HepG2 (cell line): ENCODE measurements around the gene KIRREL3. TPM values are rescaled to one million over a fixed set of nuclear protein-coding genes. Genes with fewer than 3 reads are reported as not detected.

ENCODE experiments used
- ATAC-seq: fragments of 200-7000 bp; cut with Tn5 transposase; 3 replicates; pipeline ENCODE4 v1.9.1; 2020; ENCODE audit warnings: mild to moderate bottlenecking, moderate library complexity
- BruUV-seq: library from RNA; stranded (reverse); fragments of 400-500 nt; replicated peaks from 2 replicates; lab custom pipeline; 2021; lab: Mats Ljungman, UMichigan
- CTCF ChIA-PET: fragments of 300-600 bp; formaldehyde crosslinking; extraction: SDS; loops from one replicate; lab custom pipeline; 2021; ENCODE audit warnings: low total read pairs, inconsistent platforms, low intra/inter-chr PET ratio; lab: Yijun Ruan, JAX
- POLR2A ChIA-PET: fragments of 350-600 bp; sonication (Branson Sonifier 250); formaldehyde crosslinking; loops from one replicate; lab custom pipeline; 2020; ENCODE audit warnings: antibody characterized with exemption, inconsistent platforms; lab: Yijun Ruan, JAX
- DNase-seq: peaks from one replicate; pipeline ENCODE4 v3.0.0-alpha.2; 2015; ENCODE audit warnings: low spot score
- FAIRE-seq: peaks from 3 replicates; lab custom pipeline; 2011; peaks lifted over from hg19 to GRCh38; lab: Jason Lieb, UNC
- H2AFZ ChIP-seq: one replicate; pipeline ENCODE4 v1.6.1; 2011; ENCODE audit warnings: low read length, inconsistent platforms
- H3K27ac ChIP-seq: fragments of 300-600 bp; 3 replicates; pipeline ENCODE4 v1.8.0; 2011; ENCODE audit warnings: mixed run types, mild to moderate bottlenecking, mixed read lengths, low read length, inconsistent platforms; ENCODE audit not compliant: insufficient read depth; ENCODE audit errors: extremely low read length
- H3K27me3 ChIP-seq, 2 experiments: fragments of 200-600 bp in 1 of 2; 2 replicates in 1 of 2; 3 replicates in 1 of 2; pipeline versions ENCODE4 v1.6.0 to v1.8.0; 2011; ENCODE audit warnings: low read length in 2 of 2, mild to moderate bottlenecking in 2 of 2, moderate library complexity in 2 of 2, inconsistent platforms in 1 of 2; ENCODE audit not compliant: insufficient read depth in 2 of 2, control insufficient read depth in 1 of 2
- H3K36me3 ChIP-seq, 2 experiments: fragments of 200-600 bp in 1 of 2; replicated peaks in 1 of 2; 2 replicates in 1 of 2; 3 replicates in 1 of 2; pipeline versions ENCODE4 v1.5.1 to v1.8.0; 2011; ENCODE audit warnings: low read length in 2 of 2, inconsistent platforms in 1 of 2; ENCODE audit not compliant: insufficient read depth in 2 of 2, control insufficient read depth in 1 of 2
- H3K4me1 ChIP-seq: 2 replicates; pipeline ENCODE4 v1.5.1; 2012; ENCODE audit warnings: low read length, inconsistent platforms; ENCODE audit not compliant: insufficient read depth
- H3K4me2 ChIP-seq: 2 replicates; pipeline ENCODE4 v1.6.0; 2011; ENCODE audit warnings: low read depth, low read length, inconsistent platforms
- H3K4me3 ChIP-seq, 3 experiments: fragments of 200-600 bp in 1 of 3; sonication (generic), shearing (Covaris generic) in 1 of 3; replicated peaks in 1 of 3; 2 replicates each; pipeline ENCODE4 v1.5.1; 2011 to 2016; ENCODE audit warnings: low read length in 3 of 3, inconsistent platforms in 2 of 3, low read depth in 2 of 3, mild to moderate bottlenecking in 2 of 3, control low read depth in 1 of 3, mixed read lengths in 1 of 3; ENCODE audit not compliant: insufficient read depth in 1 of 3
- H3K79me2 ChIP-seq: one replicate; pipeline ENCODE4 v1.6.1; 2011; ENCODE audit warnings: low read length, inconsistent platforms; ENCODE audit not compliant: insufficient read depth
- H3K9ac ChIP-seq: 2 replicates; pipeline ENCODE4 v1.6.0; 2011; ENCODE audit warnings: mild to moderate bottlenecking, low read depth, low read length, inconsistent platforms; ENCODE audit not compliant: insufficient read depth
- H3K9me3 ChIP-seq: 2 replicates; pipeline ENCODE4 v1.5.1; 2012; ENCODE audit warnings: mild to moderate bottlenecking, low read length
- H4K20me1 ChIP-seq: 2 replicates; pipeline ENCODE4 v1.6.0; 2011; ENCODE audit warnings: inconsistent platforms, mild to moderate bottlenecking, low read length, moderate library complexity; ENCODE audit not compliant: insufficient read depth
- EHMT2 ChIP-seq: fragments of 200-600 bp; sonication (generic); IDR thresholded peaks from 2 replicates; pipeline ENCODE4 v1.7.0; 2017; ENCODE audit warnings: antibody characterized with exemption, low read depth, low read length, borderline replicate concordance
- MIER2 ChIP-seq: IDR thresholded peaks from 2 replicates; pipeline ENCODE4 v1.6.1; 2016; ENCODE audit warnings: missing biosample characterization, missing genetic modification reagents
- PBX2 ChIP-seq: IDR thresholded peaks from 2 replicates; pipeline ENCODE4 v1.6.1; 2016; ENCODE audit warnings: control low read depth
- RFX5 ChIP-seq: IDR thresholded peaks from 2 replicates; pipeline ENCODE4 v1.6.1; 2011; ENCODE audit warnings: low read depth, low read length, improper control_type of control experiment
- TRAFD1 ChIP-seq: sonication (generic); formaldehyde crosslinking; IDR thresholded peaks from 2 replicates; pipeline ENCODE4 v1.5.1; 2020; ENCODE audit warnings: missing genetic modification reagents, mild to moderate bottlenecking, borderline replicate concordance
- ZNF138 ChIP-seq: sonication (generic); formaldehyde crosslinking; IDR thresholded peaks from 2 replicates; pipeline ENCODE4 v1.5.0; 2020; ENCODE audit warnings: mild to moderate bottlenecking, low read depth, missing genetic modification reagents
- ZNF274 ChIP-seq: sonication (generic); formaldehyde crosslinking; IDR thresholded peaks from 2 replicates; pipeline ENCODE4 v1.5.1; 2020; ENCODE audit warnings: mild to moderate bottlenecking, missing genetic modification reagents
- ZNF3 ChIP-seq: IDR thresholded peaks from 2 replicates; pipeline ENCODE4 v1.7.0; 2017; ENCODE audit warnings: inconsistent platforms
- ZNF354B ChIP-seq: sonication (generic); formaldehyde crosslinking; IDR thresholded peaks from 2 replicates; pipeline ENCODE4 v1.8.0; 2022; ENCODE audit warnings: mild to moderate bottlenecking, missing genetic modification reagents
- ZNF512 ChIP-seq: sonication (generic); formaldehyde crosslinking; IDR thresholded peaks from 2 replicates; pipeline ENCODE4 v1.4.0; 2020; ENCODE audit warnings: mild to moderate bottlenecking, missing genetic modification reagents
- ZNF530 ChIP-seq: sonication (generic); formaldehyde crosslinking; IDR thresholded peaks from 2 replicates; pipeline ENCODE4 v1.5.0; 2020; ENCODE audit warnings: low read depth, mild to moderate bottlenecking, missing genetic modification reagents
- ZNF777 ChIP-seq: sonication (generic); formaldehyde crosslinking; IDR thresholded peaks from 2 replicates; pipeline ENCODE4 v1.4.0; 2020; ENCODE audit warnings: missing genetic modification reagents
- ZNF841 ChIP-seq: sonication (generic); formaldehyde crosslinking; IDR thresholded peaks from 2 replicates; pipeline ENCODE4 v1.8.1; 2023; ENCODE audit warnings: missing genetic modification reagents, borderline replicate concordance
- ZSCAN21 ChIP-seq: sonication (generic); formaldehyde crosslinking; IDR thresholded peaks from 2 replicates; pipeline ENCODE4 v1.8.0; 2022; ENCODE audit warnings: mild to moderate bottlenecking, missing genetic modification reagents, moderate library complexity, borderline replicate concordance
- WGBS: methylation state at CpG from one replicate; pipeline ENCODE4 v1.1.6; 2017; ENCODE audit warnings: low lambda C conversion rate; 5-methylcytosine and 5-hydroxymethylcytosine counted together
- in situ Hi-C: cut with HindIII; loops from 2 replicates; pipeline ENCODE4 v1.10.0; 2017; ENCODE audit warnings: low pct_unique_long_range_greater_than_20kb; ENCODE audit not compliant: extremely low pct_ligation_motif_present
- intact Hi-C: fragments of 100-400 bp; cut with micrococcal nuclease; formaldehyde crosslinking; loops from one replicate; pipeline ENCODE4 v1.10.0; 2022; ENCODE audit not compliant: unreplicated experiment
- polyA plus RNA-seq, 8 experiments: library from polyadenylated mRNA; depleted of rRNA in 3 of 8; stranded (reverse) in 7 of 8; unstranded in 1 of 8; fragments of >200 nt; fragmentation: Illumina TruSeq in 4 of 8; extraction: Trizol in 4 of 8; gene quantifications; 2 replicates each; pipeline versions ENCODE4 v1.2.1 to v1.2.3, GENCODE V29; 2011 to 2016; ENCODE audit warnings: low read depth in 4 of 8, missing spikeins in 1 of 8, mixed read lengths in 1 of 8; ENCODE audit not compliant: insufficient read depth in 1 of 8
- total RNA-seq, 5 experiments: library from RNA; depleted of rRNA; stranded (reverse); fragments of >200 nt; fragmentation: Illumina TruSeq; extraction: Trizol; gene quantifications; 2 replicates each; pipeline ENCODE4 v1.2.3, GENCODE V29; 2016; ENCODE audit warnings: low read depth in 1 of 5

Gene KIRREL3
- total and polyA plus RNA-seq, 2 of the 13 experiments (the other 11 are each of a cell fraction or from before 2014, with no cell fraction given) = not detected

- TF ChIP-seq RFX5 (no peak), ZNF3 (CRISPR knock-in tag) (no peak), ZNF841 (CRISPR knock-in tag) (no peak), ZNF777 (no peak), MIER2 (no peak), TRAFD1 (CRISPR knock-in tag) (no peak), ZNF512 (no peak), ZSCAN21 (no peak), EHMT2 (no peak), PBX2 (no peak)
Measured at GRCh38 chr11:126834149-126834548, 166.4 kb downstream of the KIRREL3 start (continued).

- POLR2A ChIA-PET = no interaction called here
- Histone ChIP-seq H3K4me1 (no peaks in the 10 kb centered on the region), H3K27ac (no peak overlapping the region), H3K27me3 (peaks cover 0 to 11% of the 10 kb centered on the region in 2 experiments; a peak in 1 of 5 replicates), H2AFZ (no peak overlapping the region), H3K36me3 (no peaks in the 10 kb centered on the region), H3K4me2 (no peak overlapping the region), H3K79me2 (no peaks in the 10 kb centered on the region), H3K9me3 (no peaks in the 10 kb centered on the region), H3K4me3 (no peak overlapping the region), H4K20me1 (no peaks in the 10 kb centered on the region), H3K9ac (no peak overlapping the region)
- CTCF ChIA-PET = no interaction called here
- intact Hi-C loops = no loop called here
- ATAC-seq (no peak), DNase-seq (no peak), FAIRE-seq (no peak)
- TF ChIP-seq ZNF274 (CRISPR knock-in tag) = no peak
- TF ChIP-seq ZNF354B (CRISPR knock-in tag) = no peak
- no peak for TF ChIP-seq ZNF138 (CRISPR knock-in tag)
- no peak for TF ChIP-seq ZNF530 (CRISPR knock-in tag)
- BruUV-seq = no TSS peak
- in situ Hi-C loops = no loop called here
- WGBS = 0% methylated on average over 1 of the region's 1 CpG
Measured at GRCh38 chr11:126833065-126833464, 167.5 kb downstream of the KIRREL3 start.
